HG03378 (cell line): Measurements from ENCODE around the gene PALM.
"Not testable (repeated sequence)": the region's sequence is repeated elsewhere in the genome, so short reads cannot be mapped to it uniquely, and the experiment has no call there.

Experiments
- ATAC-seq: cut with Tn5 transposase; IDR thresholded peaks from one replicate; pipeline ENCODE4 v1.9.1; 2021; ENCODE audit warnings: mild to moderate bottlenecking, moderate library complexity; ENCODE audit not compliant: unreplicated experiment

PALM gene

GRCh38 chr19:729965-730668 lies 21.4 kb downstream of the PALM start:
- ATAC-seq, result no peak

GRCh38 chr19:731000-731399 lies 22.3 kb downstream of the PALM start:
- ATAC-seq, result no peak

GRCh38 chr19:732148-733069 lies 23.7 kb downstream of the PALM start:
- no peak for ATAC-seq

- no peak for ATAC-seq
These were observed 26.0 kb downstream of the PALM start for GRCh38 chr19:734716-735115.

GRCh38 chr19:736125-736524 lies 27.4 kb downstream of the PALM start:
- ATAC-seq, result no peak

- ATAC-seq, result no peak
These were observed 28.9 kb downstream of the PALM start for GRCh38 chr19:737591-738093.

- no peak for ATAC-seq
These were observed 29.9 kb downstream of the PALM start for GRCh38 chr19:738509-739128.

GRCh38 chr19:739998-740715 lies 31.4 kb downstream of the PALM start:
- no peak for ATAC-seq

- not testable (repeated sequence) for ATAC-seq
These were observed 32.2 kb downstream of the PALM start for GRCh38 chr19:740816-741505.

GRCh38 chr19:741506-742131 lies 32.9 kb downstream of the PALM start:
- no peak for ATAC-seq

- ATAC-seq, result no peak
These were observed 33.9 kb downstream of the PALM start for GRCh38 chr19:742540-743075.

- no peak for ATAC-seq
These were observed 34.5 kb downstream of the PALM start for GRCh38 chr19:743168-743687.

- not testable (repeated sequence) for ATAC-seq
These were observed 36.4 kb downstream of the PALM start for GRCh38 chr19:745138-745537.

GRCh38 chr19:746208-746819 lies 37.6 kb downstream of the PALM start:
- ATAC-seq, result no peak

- ATAC-seq, result no peak
These were observed 38.2 kb downstream of the PALM start for GRCh38 chr19:746956-747355.

- no peak for ATAC-seq
These were observed 38.9 kb downstream of the PALM start for GRCh38 chr19:747432-748273.

- no peak for ATAC-seq
These were observed 39.5 kb downstream of the PALM start for GRCh38 chr19:748274-748598.

- ATAC-seq, result no peak
These were observed 41.1 kb downstream of the PALM start for GRCh38 chr19:749811-750210.
